Mucosa of rectum (tissue), 2 donors: ENCODE data around the gene GNB1L.

Source experiments
- H3K27ac ChIP-seq, 2 donors: one replicate each; pipeline ENCODE4 v1.7.0; 2013; ENCODE audit warnings: inconsistent platforms in 2 of 2, low read depth in 2 of 2, low read length in 2 of 2
- H3K27me3 ChIP-seq, 2 donors: one replicate each; pipeline ENCODE4 v1.7.0; 2013; ENCODE audit warnings: low read length in 2 of 2; ENCODE audit not compliant: control insufficient read depth in 2 of 2, insufficient read depth in 2 of 2
- H3K36me3 ChIP-seq, 2 donors: one replicate each; pipeline ENCODE4 v1.7.0; 2013; ENCODE audit warnings: low read length in 2 of 2; ENCODE audit not compliant: control insufficient read depth in 2 of 2, insufficient read depth in 2 of 2
- H3K4me1 ChIP-seq, 2 donors: one replicate each; pipeline ENCODE4 v1.7.0; 2013; ENCODE audit warnings: low read length in 2 of 2, mild to moderate bottlenecking in 1 of 2; ENCODE audit not compliant: control insufficient read depth in 2 of 2, insufficient read depth in 2 of 2
- H3K4me3 ChIP-seq, 2 donors: one replicate each; pipeline ENCODE4 v1.7.0; 2013; ENCODE audit warnings: low read length in 2 of 2
- H3K9ac ChIP-seq, 2 donors: one replicate each; pipeline ENCODE4 v1.7.0; 2013; ENCODE audit warnings: low read length in 2 of 2, low read depth in 1 of 2, mild to moderate bottlenecking in 1 of 2
- H3K9me3 ChIP-seq, 2 donors: one replicate each; pipeline ENCODE4 v1.7.0; 2013; ENCODE audit warnings: low read length in 2 of 2; ENCODE audit not compliant: control insufficient read depth in 2 of 2
- donor health status: healthy.
- donor health status: Normal muscosa, but diverticular disease.

The GNB1L gene

DNA sequence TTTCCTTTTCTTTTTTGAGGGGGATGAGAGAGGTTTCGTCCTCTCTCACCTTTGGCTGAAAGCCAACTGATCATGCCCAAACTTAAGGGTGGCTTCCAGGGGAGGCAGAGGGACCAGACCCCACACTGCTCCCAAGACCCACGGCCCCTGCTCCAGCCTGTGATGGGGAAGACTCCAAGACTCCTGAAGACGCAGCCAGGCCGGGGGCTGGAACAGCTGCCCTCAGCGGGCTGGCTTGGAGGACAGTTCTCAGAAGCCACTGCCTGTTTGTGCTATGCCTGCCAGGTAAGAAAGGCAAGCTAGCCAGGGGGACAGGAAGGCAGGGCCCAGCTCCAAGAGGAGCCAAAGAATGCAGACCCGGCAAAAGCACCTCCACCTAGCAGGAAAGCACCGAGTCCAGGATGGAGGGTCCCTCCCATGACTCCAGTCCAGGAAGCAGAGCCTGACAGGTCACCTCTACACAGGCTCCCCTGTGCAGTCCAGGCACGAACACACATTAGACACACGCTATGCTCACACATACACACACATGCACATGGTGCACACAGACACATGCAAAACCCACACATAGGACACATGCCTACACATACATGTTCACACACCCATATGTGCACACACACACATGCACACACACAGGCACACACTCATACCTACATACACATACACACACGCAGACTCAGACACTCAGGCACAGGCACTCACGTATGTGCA lies 31.3 kb downstream of the GNB1L start:
- no peak overlapping the region for H3K4me3 ChIP-seq
- H3K4me1 ChIP-seq = no peaks in the 10 kb centered on the region
- H3K27ac ChIP-seq = no peak overlapping the region
- H3K36me3 ChIP-seq = no peaks in the 10 kb centered on the region
- no peaks in the 10 kb centered on the region for H3K27me3 ChIP-seq
- H3K9me3 ChIP-seq = no peaks in the 10 kb centered on the region
- H3K9ac ChIP-seq = no peak overlapping the region

DNA sequence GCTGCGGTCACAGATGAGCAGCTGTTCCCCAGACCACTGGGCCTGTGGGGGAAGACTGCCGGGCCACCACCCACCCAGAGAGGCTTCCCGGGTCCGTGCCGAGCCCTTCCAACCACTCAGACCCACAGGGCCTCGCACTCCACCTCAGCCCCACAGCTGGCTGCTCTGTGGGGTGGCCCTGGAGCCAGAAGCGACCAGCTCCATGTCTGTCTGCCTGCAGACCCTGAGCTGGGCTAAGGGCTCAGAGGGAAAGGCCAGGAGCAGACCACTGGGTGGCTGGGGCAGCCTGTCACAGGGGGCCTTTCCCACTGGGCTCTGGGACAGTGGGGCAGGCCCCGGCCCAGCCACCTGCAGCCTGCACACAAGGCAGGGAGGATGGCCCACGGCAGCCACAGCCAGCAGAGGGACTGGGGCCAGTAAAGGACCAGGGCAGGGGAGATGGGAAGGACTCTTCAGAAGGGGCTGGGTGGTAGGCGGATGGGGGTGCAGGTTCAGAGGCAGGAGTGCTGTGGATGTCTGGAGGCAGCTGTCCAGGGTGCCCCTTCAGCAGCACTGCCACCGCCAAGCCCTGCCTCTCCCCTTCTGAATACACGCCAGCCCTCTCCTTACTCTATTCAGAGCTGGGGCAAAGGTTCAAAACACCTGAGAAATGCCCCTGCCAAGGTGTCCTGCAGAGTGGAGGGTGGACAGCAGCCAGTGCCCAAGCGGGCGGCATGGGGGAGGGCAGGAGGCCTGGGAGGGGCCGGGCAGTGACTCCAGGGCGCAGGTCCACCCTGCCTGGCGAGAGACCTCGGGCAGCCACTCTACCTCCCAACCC lies 32.2 kb downstream of the GNB1L start:
- no peaks in the 10 kb centered on the region for H3K27me3 ChIP-seq
- no peak overlapping the region for H3K27ac ChIP-seq
- H3K4me1 ChIP-seq = no peaks in the 10 kb centered on the region
- H3K9ac ChIP-seq = no peak overlapping the region
- no peak overlapping the region for H3K4me3 ChIP-seq
- no peaks in the 10 kb centered on the region for H3K36me3 ChIP-seq
- H3K9me3 ChIP-seq = no peaks in the 10 kb centered on the region

DNA sequence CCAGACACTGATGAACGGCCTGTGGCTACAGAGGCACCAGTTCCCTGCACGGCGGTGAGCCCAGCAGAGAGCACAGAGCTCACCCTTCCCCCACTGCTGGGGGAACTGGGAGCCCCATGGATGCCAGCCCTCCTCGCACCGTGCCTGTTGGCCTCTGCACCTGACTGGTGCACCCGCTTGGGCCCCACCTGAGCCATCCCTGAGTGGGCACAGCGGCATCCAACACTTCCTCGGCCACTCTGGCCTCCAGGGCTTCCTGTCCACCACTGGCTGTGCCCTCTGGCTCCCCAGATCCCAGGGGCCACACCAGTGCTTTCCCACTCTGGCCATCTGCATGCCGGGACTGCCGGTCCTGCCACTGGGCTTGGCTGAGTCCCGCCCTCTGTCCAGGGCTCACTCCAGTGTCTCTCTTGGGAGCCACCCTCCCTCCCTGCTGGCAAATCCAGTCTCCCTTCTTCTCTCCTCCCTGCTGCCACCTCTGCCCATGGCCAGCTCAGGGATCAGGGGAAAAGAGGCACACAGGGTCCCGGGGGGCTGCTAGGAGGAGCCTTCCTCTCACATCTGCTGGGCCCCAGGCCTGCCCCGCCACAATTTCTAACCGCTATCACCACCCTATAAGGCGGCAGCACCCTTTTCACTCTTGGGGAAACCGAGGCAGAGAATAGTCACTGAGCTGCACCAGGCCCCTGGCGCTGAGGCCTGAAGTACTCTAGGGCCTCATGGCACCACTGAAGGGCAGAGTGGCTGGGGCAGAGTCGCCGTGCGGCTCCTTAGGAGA lies 33.0 kb downstream of the GNB1L start:
- Histone ChIP-seq H3K4me3 (no peak overlapping the region), H3K27me3 (no peaks in the 10 kb centered on the region), H3K9ac (no peak overlapping the region), H3K36me3 (no peaks in the 10 kb centered on the region), H3K27ac (no peak overlapping the region), H3K9me3 (no peaks in the 10 kb centered on the region), H3K4me1 (no peaks in the 10 kb centered on the region)

DNA sequence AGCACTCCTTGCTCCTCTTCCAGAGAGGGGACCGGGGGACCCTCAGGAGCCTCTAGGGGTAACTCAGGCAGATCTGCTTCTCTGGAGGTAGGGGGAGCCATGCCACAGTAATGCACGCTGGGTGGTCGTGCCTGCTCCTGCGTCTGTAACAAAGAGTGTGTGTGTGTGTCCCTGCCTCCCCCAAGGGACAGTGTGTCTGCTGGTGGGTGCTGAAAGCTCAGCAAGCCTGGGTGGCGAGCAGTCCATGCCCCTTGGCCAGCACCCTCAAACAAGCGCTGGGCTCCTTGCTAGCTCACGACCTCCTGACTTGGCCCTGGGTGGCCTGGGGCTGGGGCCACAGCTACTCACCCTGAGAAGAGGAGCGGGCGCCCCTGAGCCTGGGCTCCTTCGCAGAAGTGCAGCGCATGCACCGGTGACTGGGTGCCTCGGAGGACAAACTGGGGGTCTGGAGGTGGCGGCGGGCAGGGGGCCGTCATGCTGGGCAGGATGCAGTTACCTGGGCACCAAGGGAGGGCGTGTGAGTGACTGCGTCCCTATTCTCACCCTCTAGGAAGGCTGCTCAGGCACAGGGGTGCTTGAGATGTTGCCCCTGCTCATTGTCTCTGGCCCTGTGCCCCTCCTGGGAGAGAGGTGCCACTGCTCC lies 33.7 kb downstream of the GNB1L start:
- Histone ChIP-seq H3K9ac (no peak overlapping the region), H3K9me3 (no peaks in the 10 kb centered on the region), H3K4me3 (no peak overlapping the region), H3K27ac (no peak overlapping the region), H3K36me3 (no peaks in the 10 kb centered on the region), H3K4me1 (no peaks in the 10 kb centered on the region), H3K27me3 (no peaks in the 10 kb centered on the region)

DNA sequence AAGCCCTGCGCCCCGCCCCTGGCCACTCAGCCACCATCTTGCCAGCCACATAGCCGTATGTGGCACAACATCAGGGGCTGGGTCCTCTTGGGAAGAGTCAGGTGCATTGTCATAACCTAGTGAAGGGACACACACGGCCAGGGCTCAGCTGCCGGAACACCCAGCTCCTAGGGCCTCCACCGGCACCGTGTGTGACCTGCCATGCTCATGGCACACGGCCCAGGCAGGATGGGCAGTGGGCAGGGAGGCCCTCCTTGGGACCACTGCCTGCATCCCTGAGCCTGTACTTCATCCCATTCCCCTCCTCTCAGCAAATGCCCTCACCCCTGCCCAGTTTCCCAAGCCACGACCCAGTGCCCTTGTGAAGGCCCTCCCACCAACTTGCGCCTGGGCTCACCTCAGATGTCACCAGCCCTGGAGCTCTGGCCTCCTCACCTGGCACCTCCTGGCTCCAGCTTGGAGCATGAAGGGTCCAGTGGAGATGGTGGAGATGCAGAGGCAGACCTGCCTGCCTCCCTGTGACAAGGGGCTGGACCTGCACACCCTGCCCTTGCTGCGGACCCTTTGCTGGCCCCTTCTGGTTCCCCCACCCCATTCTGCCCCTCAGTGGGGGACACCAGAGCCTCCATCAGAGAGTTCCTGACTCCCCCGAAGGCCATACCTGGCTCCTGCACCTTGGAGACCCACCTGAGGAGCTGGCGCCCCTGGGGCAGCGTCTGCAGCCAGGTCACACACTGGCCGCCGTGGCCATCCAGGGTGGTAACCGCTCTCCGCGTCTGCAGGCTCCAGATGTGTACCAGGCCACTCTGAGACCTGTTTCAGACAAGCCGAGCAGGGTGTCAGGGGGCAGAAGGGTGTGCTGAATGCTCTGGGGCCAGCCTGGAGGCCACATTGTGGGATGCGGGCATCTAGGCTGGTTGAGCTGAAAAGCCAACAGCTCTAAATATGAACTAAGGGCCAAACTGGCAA lies 34.5 kb downstream of the GNB1L start:
- H3K9ac ChIP-seq = no peak overlapping the region
- no peaks in the 10 kb centered on the region for H3K9me3 ChIP-seq
- H3K4me3 ChIP-seq = no peak overlapping the region
- no peaks in the 10 kb centered on the region for H3K36me3 ChIP-seq
- no peak overlapping the region for H3K27ac ChIP-seq
- no peaks in the 10 kb centered on the region for H3K4me1 ChIP-seq
- H3K27me3 ChIP-seq = no peaks in the 10 kb centered on the region

DNA sequence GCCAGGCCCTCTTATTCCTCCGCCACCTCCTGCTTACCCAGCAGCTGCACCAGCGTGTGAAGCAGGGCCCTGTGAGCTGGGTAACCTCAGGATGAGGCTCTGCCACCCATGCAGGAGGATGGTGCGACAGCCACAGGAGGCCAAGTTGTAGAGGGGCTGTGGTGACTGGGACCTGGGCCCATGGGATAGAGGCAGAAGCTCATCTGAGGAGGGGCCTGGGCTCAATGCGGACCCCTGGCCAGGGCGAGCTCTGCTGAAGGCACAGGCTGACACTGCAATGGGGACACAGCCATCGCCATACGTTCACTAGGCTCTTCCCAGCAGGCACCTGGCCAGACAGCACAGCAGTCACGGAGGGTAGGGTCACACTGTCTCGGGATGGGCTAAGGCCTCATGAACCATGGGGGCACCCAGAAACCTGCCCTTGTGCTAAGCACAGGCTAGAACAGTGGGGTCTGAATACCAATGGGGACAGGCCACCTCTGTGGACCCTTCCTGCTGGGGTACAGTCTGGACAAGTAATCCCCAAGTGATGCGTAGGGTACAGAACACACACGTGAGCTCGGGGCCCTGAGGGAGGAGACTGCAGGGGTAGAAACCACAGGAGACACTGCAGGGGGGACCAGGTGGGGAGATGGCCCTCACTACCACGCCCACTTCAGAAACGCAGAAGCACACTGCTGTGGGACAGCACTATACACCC lies 35.3 kb downstream of the GNB1L start:
- no peak overlapping the region for H3K9ac ChIP-seq
- no peaks in the 10 kb centered on the region for H3K36me3 ChIP-seq
- H3K4me3 ChIP-seq = no peak overlapping the region
- no peaks in the 10 kb centered on the region for H3K27me3 ChIP-seq
- no peaks in the 10 kb centered on the region for H3K9me3 ChIP-seq
- H3K27ac ChIP-seq = no peak overlapping the region
- H3K4me1 ChIP-seq = no peaks in the 10 kb centered on the region

DNA sequence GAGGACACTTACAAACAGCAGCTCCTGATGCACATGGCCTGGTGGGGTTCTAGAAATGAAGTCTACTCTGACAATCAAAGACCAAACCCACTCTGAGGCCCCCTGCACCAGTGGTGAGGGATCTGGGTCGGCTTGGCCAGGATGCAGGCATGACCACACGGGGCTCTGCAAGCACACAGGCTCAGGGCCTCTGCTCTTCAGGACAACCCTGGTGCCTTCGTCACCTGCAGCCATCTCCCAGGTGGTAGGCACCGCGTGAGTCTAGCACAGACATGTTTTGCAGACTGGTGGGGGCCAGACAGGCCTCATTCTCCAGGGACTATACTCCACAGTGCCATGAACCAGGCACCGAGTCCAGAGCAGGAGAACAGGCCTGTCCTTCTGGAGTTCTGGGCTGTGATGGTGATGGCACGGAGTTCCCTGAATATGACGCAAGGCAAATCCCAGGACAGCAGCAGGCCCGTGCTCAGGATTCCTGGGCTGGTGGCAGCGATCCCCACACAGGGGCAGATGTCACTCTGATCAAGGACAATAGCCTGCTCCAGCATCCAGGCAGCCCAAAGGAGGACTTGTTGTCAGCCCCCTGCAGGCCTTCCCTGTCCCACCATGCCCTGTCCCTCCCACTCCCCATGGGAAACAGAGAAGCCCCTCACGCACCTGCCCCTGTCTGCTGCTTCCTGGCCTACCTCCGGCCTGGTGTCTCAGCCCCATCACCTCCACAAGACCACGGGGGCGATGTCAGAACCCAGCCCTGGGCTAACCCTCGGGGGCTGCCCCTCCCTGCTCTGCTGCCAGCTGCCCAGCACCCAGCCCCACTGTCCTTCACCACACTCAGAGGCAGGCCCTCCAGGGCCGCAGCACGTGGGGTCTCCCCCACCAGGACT lies 36.1 kb downstream of the GNB1L start:
- no peaks in the 10 kb centered on the region for H3K4me1 ChIP-seq

DNA sequence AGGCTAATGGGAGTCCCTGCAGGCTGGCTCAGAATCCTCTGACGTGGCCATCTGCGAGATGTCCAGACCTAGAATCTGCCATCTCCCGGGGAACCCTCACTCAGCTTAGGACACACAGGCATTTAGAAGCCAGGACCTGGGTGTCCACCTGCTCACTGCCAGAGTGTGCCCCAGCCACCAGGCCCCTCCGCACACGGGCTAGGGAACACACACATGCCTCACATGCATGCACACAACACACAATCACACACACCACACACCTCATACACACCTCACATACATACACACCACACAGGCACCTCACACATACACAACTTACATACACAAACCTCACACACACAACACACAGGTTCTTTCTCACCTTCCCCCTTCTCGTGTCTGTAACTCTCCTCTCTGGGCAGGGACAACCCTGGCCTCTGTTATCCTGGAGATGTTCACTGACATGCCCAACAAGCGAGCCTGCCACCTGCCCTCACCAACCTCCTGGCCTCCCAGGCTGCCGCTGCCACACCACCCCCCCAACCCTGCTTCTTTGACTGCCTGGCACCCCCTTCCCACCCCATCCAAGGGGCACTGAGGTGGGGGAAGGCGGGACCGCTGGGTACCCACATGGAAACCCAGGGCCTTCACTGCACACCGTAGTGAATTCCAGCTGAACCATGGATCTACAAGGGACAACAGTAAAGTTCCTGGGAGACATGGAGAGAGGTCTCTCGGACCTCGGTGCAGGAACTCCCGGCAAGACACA lies 38.1 kb downstream of the GNB1L start:
- H3K4me1 ChIP-seq = no peaks in the 10 kb centered on the region
- H3K4me3 ChIP-seq = no peak overlapping the region
- H3K9ac ChIP-seq = no peak overlapping the region
- H3K36me3 ChIP-seq = no peaks in the 10 kb centered on the region
- H3K27ac ChIP-seq = no peak overlapping the region
- H3K9me3 ChIP-seq = no peaks in the 10 kb centered on the region
- no peaks in the 10 kb centered on the region for H3K27me3 ChIP-seq

More for the DNA sequence above, 36.1 kb downstream of the GNB1L start:
- no peak overlapping the region for H3K4me3 ChIP-seq
- H3K27me3 ChIP-seq = no peaks in the 10 kb centered on the region
- H3K9me3 ChIP-seq = no peaks in the 10 kb centered on the region
- H3K27ac ChIP-seq = no peak overlapping the region
- H3K9ac ChIP-seq = no peak overlapping the region
- H3K36me3 ChIP-seq = no peaks in the 10 kb centered on the region
